ENCODE results near the gene PHTF2.
"Not testable (repeated sequence)": the region's sequence is repeated elsewhere in the genome, so short reads cannot be mapped to it uniquely, and the experiment has no call there.

Gene PHTF2

DNA sequence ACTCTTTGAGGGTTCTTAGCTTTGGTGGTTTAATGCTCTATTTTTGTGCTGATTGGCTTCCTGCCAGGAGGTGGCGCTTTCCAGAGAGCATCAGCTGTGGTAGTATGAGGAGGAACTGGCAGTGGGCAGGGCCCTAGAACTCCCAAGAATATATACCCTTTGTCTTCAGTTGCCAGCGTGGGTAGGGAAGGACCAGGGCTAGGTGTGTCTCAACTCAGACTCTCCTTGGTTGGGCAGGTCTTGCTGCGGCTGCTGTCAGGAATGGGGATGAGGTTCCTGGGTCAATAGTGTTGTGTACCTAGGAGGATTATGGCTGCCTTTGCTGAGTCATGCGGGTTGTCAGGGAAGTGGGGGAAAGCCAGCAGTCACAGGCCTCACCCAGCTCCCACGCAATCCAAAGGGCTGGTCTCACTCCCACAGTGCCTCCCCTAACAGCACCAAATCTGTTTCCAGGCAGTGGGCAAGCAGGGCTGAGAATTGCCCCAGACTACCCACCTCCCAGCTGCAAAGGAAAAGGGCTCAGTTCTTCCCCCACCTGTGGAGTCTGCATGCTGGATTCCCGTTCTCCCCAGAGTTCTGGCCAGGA lies 191.5 kb downstream of the PHTF2 start:
- no peak for DNase-seq (ENCODE audit: low spot score)

DNA sequence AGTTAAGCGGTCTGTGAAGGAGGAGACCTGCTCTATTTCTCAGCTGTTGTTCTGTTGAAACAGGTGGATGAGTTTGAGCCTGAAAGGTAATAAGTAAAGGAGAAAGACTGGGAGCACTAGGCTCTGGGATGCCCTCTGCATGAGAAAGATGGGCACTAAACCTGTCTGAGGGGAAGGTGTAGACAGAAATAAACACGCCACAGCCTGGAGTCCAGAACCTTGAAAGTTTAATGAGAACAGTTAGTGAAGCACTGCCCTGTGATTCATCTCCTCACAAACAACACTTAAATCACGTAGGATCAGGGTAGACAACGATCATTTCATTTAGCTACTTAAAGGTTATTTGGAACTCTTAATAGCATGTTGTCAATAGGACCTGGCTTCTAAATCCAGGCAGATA lies 193.1 kb downstream of the PHTF2 start:
- DNase-seq (ENCODE audit: low spot score), result no peak

DNA sequence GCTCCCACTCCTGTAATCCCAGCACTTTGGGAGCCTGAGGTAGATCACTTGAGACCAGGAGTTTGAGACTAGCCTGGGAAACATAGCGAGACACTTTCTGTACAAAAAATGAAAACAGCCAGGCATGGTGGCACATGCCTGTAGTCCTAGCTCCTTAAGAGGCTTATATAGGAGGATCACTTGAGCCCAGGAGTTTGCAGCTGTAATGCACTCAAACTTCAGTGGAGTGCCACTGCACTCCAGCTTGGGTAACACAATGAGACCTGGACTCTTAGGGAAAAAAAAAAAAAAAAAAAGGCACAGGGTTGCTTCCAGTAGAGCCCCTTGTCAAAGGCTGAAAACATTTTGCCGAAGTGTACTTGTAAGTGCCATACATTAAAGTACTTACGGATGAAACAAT lies 195.3 kb downstream of the PHTF2 start:
- no peak for DNase-seq (ENCODE audit: low spot score)

DNA sequence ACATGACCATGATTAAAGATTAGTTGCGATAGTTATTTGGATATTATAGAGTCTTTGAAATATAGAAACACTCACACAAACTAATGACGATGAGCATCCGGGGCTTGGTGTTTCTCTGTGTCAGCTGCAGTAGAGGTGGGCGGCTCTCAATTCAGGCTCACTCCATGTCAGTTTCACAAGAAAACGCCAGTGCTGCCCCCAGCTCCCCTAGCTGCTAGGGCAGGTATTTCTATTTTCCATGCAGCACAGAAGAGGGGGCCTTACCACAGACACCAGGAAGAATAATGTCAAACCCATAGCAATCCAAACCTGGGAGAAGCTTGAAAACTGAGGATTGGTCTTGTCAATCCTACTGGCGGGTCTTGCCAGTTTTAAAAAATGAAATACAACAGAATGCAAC lies 197.1 kb downstream of the PHTF2 start:
- DNase-seq (ENCODE audit: low spot score), result peak; percentile 20

DNA sequence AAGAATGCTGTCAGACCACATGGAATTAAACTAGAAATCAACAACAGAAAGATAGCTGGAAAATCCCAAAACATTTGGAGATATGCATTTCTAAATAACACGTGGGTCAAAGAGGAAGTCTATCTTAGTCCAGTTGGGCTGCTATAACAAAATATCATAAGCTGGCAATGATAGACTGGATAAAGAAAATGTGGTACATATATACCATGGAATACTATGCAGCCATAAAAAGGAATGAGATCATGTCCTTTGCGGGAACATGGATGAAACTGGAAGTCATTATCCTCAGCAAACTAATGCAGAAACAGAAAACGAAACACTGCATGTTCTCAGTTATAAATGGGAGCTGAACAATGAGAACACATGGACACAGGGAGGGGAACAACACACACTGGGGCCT lies 200.6 kb downstream of the PHTF2 start:
- not testable (repeated sequence) for DNase-seq (ENCODE audit: low spot score)

DNA sequence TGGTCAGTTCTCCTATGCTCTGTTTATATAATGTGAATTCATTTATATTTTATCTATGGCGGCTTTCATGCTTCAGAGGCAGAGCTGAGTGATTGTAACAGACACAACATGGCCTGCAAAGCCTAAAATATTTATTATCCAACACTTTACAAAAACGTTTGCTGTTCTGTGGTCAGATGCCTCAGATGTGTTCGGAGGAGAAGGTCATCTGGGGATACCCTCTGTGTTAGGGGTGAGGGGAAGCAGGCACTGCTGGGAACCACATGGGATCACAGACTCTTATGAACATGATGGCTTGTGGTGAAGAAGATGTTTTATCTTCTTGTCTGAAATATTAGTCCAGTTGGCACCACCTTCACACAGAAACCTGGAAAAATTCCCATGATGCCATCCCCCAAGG lies 203.4 kb downstream of the PHTF2 start:
- DNase-seq (ENCODE audit: low spot score), result no peak

DNA sequence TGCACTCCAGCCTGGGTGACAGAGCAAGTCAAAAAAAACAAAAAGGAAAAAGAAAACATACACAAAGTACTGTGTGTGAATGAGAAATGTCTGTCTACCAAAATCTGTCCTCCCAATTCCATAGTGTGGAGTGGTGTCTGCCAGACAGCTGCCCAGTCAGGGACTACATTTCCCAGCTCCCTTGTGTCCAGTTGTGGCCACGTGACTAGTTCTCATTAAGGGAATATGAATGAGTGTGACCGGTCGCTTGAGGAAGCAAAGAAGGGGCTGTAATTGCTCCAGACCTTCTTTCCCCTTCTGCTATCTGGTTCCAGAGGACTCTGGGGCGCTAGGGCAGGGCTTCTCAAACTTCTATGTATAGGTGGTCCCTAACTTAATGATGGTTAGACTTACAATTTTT lies 204.1 kb downstream of the PHTF2 start:
- DNase-seq (ENCODE audit: low spot score), result no peak

DNA sequence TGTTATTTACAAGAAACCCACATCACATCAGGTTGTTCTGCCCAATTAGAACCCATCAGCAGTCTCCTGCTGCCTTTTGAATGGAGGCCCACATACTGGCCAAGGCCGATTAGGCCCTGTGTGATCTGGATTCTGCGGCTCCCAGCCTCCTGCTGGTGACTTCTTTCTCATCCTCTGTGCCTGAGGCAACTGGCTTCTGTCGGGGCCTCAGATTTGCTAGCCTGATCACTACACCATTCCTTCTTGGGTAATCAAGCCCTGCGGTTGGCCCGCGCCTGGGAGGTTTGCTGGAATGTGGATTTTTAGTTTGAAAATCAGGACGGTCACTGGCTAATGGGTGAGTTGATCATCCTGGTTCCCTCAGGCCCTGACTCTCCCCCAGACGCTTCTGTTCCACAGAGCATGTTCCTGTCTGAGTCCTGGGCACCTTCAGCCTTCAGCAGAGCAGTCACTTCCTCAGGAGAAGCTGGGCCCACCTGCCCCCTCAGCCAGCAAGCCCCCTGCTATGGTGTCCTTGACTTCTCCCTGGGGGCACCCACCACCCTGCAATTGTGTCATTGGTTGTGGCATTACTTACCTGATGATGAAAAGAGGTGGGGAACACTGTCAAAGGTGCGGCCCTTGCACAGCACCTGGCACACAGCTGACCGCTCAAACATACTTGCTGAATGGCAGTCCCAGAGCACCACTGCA lies 207.6 kb downstream of the PHTF2 start:
- no peak for DNase-seq (ENCODE audit: low spot score)

All from germinal center (tissue), 1 donor.